ENCODE results near the gene USP6.
"Not testable (repeated sequence)": the region's sequence is repeated elsewhere in the genome, so short reads cannot be mapped to it uniquely, and the experiment has no call there.

USP6 gene

DNA sequence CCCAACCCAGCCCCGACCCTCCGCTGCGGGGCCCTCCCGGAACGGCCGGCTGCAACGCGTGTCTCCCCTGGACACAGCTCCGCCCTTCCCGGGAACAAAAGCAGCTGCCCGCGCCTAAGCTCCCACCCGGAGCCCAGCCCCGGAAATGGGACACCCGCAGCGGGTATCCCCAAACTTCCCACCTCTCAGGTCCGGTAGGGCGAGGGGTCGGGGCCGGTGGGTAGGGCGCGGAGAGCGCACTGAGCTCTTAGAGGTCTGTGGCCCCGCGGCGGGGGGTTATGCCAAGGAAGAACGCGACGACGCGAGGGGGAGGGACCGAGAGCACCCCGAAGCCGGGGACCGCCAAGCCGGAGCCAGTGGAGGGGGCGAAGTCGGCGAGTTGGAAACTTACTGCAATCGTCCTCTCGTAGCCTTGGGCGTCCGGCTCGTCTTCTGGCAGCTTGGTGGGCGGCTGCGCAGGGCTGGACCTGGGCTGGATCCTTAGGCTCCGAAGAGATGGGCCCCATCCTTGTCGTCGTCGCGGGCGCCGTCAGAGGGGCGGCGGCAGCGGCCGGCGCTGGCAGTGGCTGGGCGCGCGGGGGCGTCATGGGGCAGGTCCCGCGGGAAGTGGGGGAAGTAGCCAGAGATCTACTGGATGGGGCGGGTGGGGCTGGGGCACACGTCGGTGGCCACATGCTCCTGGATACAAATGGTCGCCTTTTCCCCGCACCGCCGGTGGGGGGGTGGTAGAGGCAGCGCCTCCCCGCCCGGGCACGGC, 6.9 kb downstream of the USP6 start:
- peak; percentile 15 for DNase-seq

DNA sequence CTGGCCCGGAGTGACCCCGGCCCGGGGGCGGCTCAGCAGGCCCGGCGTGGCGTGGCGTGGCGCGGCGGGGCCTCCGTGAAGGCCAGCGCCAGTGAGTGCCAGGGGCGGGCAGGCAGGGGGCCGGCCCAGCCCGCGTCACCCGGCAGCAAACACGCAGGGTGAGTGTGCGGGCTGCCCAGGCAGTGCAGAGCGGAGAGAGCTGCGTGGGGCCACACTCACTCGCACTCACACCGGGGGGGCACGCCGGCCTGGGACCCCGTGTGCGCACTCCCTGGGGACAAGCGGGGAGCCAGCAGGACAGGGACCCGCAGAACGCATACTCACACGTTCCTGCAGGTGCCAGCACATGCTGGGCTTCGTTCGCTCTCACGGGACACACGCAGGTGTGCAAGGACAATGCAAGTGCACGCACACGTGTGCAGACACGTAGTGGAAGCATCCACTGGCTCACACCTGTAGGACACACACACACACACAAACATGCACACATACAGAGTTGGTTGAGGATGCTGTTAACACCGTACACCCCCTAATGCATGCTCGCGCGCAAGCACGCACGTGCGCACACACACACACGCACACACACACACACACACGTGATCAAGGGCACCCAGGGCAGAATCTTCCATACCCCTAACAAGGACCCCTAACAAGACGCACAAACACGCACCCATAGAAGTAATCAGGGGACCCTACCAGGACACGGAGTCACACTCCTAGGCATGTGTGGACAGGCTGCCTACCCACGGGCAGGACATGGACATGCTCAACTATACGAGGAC, 7.7 kb downstream of the USP6 start:
- no peak for DNase-seq

DNA sequence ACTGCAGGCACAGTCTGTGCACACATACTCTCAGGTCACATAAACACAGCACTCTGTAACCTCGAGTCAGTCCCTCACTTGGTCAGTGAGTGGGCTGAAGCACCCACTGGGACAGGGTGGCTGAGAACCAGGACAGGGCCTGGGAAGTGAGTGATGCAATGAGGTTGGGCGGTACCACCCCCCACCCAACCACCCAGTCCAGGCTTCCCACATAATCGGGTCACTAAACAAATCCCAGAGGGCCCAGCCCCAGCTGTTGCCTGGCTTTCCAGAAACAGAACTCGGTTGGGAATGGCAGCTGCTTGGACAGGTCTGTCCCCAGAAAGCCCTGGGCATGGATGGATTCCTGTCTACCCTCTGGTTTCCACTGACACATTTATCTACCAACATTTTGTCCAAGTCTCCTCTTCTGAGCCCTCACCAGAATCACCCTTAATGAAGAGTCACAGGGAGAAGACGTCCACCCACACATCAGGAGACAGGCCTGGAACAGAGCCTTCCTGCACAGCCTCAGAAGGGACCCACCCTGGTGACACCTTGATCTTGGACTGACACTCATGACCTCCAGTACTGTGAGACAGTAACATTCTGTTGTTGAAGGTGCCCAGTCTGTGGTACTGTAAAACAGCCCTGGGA, 8.4 kb downstream of the USP6 start:
- DNase-seq = not testable (repeated sequence)

DNA sequence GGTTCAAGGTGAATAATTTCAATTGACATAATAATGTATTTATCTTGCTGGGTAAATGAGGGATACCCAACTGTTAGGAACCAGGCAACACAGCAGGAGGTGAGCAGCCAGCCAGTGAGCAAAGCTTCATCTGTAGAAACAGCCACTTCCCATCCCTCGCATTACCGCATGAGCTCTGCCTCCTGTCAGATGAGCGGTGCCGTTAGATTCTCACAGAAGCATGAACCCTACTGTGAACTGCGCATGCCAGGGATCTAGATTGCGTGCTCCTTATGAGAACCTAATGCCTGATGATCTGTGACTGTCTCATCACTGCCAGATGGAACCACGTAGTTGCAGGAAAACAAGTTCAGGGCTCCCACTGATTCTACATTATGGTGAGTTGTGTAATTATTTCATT, 9.1 kb downstream of the USP6 start:
- DNase-seq = not testable (repeated sequence)

DNA sequence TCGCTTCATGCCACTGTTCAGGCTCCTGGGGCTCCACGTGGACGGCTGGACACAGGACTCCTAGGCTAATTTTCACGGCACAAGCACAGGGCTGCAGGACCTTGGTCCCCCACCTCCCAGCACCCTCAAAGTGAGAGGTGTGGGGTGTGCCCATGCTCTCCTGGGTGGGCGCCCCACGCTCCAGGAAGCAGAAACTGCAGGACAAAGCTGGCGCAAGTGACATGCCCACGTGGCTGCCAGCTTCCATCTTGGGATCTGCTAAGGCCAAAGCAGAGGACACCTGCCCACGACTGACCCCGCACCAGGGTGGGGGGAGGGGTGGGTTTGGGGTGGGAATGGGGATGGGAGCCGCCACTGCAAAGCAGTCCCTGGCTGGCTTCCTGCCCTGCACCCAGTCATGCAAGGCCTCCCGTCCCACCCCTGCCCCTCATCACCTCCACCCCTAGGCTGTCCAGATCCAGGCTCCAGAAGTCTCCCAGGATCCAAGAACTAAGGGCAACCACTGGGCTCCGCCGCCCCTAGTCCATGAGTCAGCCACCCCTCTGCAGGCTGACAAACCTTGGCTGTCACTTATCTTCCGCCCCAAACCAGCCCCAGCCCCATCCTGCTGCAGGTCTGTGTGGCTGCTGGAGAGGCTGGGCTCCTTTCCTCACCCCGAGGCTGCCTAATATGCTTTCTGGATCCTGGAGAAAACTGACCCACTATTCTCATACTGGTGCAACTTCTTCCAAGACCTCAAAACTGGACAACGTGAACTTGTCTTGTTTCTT, 11.1 kb downstream of the USP6 start:
- DNase-seq = no peak

DNA sequence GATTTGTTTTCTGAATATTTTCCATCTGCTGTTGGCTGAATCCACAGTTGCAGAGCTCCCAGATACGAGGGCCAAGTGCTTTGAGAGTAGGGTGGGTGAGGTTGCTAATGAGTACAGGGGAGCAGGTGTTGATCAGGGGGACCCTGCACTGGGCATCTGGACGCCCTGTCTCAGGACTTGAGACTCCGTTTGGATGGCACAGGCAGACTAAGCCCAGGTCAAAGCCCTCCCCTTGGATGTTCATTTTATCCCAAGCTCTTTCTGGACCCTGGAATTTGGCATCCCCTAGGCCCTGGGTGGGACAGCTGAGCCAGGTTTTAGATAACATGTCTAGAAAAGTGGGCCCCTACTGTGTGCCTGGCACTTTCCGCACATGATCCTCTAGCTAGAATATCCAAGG, 12.1 kb downstream of the USP6 start:
- DNase-seq = no peak

DNA sequence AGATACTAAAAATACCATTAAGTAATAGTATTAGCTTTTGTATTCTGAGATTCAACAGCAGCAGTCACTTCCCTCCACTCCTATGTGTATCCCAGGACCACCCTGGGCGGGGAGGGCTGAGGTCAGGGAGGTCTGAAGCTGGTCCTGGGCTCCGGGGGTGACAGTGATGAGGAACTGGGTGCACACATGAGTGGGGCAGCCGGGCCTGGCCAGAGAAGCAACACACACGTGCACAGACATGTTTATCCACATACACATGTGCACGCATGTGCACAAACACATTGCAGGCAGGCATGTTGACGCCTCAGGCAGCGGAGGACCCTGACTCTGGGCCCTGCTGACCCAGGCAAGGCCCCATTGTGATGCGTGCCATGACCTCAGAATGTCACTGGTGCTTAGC, 12.6 kb downstream of the USP6 start:
- DNase-seq = not testable (repeated sequence)

DNA sequence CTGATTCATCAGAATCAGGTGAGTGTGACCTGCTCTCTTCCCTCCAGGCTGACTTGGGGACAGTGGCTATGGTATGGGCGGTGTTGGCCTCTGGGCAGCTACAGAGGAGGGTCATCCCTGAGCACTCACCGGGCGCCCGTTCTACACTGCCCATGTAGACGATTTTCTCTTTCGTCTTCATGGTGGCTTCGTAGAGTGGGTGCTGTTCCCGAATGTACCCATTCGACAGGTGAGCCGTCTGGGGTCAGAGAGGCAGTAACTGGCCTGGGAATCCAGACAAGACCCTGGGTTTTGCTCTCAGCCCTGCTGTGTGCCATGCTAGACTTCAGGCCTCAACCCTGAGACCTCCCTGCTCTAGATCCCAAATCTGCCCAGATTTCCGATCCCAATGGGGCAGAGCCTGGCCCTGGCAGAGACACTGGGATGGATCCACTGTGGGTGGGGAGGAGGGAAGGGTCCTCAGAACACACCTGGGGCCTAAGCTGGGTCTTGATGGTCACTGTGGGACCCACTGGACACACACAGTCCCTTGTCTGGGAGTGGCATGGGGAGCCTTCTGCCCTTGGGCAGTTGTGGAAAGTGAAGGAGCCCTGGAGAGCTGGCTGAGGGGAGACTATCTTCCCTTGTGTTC, 13.2 kb downstream of the USP6 start:
- DNase-seq = no peak

DNA sequence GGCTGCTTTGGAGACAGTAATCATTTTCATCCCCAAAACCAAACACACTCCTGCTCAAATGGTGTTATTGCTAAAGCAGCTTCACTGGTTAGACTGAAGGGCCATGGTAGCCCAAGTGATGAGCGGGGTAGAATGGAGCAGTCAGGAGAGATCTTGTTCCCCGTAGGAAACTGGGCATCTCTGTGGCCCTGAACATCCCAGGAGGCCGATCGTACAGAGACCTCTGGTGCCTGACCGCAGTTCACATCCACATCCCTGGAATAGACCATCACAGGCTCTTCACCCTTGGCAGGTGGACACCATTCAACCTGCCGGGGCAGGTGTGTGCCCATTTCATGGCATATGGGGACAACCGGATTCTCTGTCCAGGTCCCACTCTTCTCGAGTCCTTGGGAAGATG, 13.9 kb downstream of the USP6 start:
- not testable (repeated sequence) for DNase-seq

DNA sequence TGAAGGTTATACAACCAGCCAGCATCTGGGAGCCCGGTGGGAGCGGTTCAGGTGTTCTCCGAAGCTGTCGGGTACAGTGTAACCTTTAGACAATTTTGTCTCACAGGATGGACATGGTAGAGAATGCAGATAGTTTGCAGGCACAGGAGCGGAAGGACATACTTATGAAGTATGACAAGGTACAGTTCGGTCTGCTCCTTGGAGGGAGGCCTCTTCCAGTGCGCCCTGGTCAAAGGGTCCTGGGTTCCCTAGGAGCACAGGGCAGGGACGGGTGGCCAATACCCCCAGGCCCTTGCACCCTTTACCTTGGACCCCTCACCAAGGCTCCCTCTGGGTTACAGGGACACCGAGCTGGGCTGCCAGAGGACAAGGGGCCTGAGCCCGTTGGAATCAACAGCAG, 14.4 kb downstream of the USP6 start:
- not testable (repeated sequence) for DNase-seq

DNA sequence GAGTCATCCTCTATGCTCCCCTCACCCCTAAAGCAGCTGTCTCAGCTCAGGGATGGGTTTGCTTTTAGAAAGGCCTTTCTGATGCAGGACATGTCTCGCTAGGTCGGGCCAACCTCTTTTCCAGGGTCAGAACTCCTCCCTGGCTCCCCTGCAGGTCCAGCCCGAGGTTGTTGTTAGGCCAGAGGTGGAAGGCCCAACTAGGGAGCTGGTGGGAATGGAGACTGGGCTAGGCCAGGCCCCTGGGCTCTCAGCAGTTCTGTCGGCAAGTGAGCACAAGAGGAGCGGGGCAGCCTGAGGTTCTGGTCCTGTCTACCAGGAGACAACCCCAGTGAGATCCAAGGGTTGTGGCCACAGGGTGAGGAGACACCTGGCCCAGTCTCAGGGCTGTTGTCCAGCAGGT, 14.9 kb downstream of the USP6 start:
- DNase-seq = not testable (repeated sequence)

DNA sequence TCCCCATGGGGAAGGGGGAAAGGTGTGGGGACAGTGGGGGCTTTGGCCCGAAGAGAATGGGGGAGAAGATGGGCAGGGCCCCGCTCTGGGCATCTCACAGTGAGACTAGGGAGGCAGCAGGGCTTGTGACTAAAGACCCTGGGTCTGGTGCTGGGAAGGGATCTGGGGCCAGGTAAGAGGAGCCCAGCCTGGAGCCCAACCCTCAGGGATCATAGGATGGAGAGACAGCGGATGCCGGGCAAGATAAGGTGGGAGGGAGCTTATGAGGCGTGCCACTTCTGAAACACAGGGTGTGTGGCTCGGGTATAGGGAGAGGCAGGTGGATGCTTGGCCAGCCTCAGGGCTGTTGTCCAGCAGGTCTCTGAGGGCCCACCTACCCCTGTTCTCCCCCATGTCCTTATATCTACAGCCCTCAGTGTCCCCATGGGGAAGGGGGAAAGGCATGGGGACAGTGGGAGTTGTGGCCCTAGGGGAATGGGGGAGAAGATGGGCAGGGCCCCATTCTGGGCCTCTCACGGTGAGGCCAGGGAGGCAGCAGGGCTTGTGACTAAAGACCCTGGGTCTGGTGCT, 15.4 kb downstream of the USP6 start:
- DNase-seq = no peak

DNA sequence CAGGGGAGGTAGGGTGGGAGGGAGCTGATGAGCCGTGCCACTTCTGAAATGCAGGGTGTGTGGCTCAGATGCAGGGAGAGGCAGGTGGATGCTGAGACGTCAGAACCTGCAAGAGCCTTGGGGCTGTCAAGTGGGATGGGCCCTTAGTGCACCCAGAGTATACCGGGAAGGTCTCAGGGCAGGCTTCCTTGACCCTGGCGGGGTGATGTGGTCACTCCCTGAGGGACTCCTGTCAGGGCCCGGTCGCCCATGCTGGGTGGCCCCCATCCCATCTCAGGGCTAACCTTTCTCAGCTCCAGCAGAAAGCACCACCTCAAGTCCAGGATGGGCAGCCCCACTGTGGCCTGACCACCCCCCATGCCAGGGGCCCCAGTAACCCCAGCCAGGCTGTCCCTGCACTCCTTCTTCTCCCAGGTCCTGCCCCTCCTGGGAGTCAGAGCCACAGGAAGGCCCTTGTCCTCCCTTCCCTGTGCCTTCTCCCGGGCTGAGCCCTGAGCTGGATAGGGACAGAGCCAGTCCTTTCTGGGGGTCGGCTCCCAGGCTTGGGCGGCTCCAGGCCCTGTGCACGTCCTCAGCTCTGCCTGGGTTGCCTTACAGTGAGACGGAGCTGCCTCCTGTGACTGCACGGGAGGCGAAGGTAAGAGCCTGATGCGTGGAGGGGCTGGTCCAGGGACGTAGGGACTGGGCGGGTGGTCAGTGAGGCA, 16.1 kb downstream of the USP6 start:
- DNase-seq = not testable (repeated sequence)

DNA sequence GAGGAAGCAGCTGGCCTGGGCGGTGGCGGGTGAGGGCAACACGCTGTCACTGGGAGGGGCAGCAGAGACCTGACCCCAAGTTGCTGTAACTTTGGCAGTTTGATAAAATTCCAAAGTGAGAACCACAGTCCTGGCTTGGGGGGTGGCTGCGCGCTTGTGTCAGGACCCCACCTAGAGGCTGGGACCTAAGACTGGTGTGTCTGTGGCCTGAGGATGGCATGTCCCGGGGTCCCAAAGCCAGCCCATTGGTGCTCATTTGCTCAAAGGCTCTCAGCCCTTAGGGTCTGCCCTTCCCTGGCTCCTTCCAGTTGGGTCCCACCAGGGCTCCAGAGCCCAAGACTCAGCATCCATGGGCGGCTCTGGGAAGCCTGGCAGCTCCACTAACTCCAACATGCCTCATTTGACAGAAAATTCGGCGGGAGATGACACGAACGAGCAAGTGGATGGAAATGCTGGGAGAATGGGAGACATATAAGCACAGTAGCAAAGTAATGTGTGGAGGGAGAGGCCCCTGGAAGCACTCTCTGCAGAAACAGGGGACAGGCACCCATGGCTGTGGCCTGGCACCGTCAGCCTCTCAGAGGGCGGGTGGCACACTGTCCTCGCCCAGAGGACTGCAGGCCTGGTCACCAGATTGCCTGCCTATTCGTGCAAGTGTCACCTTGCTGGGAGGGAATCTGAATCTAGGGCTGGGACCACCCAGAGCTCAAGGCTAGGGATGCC, 16.8 kb downstream of the USP6 start:
- DNase-seq = not testable (repeated sequence)

DNA sequence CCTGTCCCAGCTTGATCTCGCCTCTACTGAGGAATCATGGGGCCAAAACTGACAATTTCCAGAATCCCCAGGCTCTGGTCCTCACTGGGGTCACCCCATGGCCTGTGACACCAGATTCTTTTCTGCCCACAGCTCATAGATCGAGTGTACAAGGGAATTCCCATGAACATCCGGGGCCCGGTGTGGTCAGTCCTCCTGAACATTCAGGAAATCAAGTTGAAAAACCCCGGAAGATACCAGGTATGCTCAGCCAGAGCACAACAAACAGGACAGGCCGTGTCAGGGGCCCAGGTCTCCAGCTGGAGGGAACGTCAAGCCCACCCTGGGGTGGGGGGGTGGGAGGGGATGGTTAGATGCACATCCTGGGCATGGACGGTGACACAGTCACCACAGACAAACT, 17.5 kb downstream of the USP6 start:
- no peak for DNase-seq

DNA sequence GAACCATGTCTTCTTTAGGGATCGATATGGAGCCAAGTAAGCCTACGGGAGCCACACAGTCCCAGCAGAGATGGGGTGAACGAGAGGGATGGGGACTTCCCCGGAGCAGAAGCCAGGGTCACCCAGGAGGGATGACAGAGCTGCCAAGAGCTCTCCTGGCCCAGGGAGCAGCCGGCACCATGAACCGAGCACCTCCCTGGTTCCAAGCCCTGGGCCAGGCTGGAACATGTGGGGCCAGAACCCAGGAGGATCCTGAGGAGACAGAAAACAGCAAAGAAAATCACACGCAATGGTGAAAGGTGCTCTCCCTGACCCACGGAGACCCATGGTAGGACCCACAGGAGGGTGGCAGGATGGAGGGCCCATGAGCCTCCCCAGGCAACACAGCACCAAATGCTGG, 18.1 kb downstream of the USP6 start:
- not testable (repeated sequence) for DNase-seq

DNA sequence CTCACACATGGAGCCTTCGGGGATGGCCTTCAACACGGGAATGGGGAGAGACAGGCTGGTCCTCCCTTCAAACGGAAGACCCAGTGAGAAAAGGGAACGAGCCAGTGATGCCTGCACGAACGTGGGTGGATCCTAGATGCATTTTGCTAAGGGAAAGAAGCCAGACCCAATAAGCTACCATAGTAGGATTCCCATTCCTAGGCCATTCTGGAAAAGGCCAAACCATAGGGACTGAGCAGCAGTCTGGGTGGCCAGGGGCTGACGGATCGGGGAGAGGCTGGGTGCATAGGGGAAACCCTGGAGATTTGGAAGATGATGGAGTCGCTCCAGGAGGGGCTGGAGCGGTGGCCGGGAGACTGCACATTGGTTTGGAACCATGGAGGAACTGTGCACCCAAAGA, 18.7 kb downstream of the USP6 start:
- not testable (repeated sequence) for DNase-seq

DNA sequence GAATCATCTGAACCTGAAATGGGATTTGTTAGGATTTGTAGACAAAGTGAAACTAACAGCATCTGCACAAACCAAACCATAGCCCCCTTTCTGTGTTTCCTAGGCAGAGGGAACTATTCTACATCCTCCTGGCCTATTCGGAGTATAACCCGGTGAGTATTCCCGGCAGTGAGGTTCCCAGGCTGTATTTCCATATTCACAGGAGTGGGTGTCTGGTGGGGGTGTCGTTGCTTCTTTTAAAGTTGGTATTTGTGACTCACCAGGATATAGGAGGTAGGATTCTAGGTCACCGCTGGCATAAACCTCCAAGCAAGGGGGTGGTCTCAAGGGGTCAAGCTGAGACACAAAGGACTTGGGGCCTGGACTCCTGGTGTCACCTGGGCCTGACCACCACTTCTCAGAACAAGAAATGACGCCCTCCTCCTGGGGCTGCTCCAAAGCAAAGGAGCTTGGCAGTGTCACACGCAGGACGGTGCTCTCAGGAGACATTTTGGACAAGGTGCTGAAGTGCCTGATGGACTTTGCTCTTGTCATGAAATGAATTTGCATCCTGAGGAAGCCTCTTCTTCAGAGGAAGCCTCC, 19.4 kb downstream of the USP6 start:
- not testable (repeated sequence) for DNase-seq

DNA sequence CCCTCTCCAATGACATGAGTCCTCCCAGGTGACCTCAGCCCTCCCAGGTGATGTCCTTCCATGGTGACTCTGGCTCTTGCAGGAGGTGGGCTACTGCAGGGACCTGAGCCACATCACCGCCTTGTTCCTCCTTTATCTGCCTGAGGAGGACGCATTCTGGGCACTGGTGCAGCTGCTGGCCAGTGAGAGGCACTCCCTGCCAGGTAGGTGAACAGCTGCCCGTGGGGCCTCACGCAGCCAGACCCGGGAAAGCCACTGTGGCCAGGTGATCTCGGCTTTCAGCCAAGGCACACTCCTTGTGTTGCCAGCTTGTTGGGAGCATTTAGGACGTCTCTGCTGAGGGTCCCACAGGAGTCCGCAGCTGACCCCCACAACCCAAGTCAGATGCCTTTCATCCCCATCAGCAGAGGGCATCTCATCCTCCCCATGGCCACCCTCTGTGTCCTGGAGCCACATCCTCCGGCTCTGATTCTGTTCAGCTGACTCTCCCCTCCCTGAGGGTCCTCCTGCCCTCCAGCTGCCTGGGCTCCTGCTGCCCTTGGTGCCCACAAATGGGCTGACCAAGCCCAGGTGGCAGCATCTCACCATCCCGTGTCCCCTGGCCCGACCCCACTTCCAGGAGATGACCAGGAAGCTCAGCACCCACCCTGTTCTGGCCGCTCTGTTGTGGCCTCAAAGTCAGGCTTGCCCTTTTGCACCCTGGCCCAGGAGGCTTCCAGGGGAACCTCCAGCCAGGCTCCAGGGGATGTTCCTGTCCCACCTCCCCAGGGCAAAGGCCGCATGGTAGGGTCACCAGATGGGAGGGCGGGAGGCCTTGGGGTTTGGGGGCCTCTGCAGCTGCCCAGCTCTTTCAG, 20.1 kb downstream of the USP6 start:
- no peak for DNase-seq

Data from suppressor macrophage treated with lipopolysaccharide for 4 hours (primary cell).